Measurements from ENCODE around the gene WDR91.

GRCh38 chr7:135197343-135197742, 14.0 kb downstream of the WDR91 start:
- TF ChIP-seq, protein P1, sequence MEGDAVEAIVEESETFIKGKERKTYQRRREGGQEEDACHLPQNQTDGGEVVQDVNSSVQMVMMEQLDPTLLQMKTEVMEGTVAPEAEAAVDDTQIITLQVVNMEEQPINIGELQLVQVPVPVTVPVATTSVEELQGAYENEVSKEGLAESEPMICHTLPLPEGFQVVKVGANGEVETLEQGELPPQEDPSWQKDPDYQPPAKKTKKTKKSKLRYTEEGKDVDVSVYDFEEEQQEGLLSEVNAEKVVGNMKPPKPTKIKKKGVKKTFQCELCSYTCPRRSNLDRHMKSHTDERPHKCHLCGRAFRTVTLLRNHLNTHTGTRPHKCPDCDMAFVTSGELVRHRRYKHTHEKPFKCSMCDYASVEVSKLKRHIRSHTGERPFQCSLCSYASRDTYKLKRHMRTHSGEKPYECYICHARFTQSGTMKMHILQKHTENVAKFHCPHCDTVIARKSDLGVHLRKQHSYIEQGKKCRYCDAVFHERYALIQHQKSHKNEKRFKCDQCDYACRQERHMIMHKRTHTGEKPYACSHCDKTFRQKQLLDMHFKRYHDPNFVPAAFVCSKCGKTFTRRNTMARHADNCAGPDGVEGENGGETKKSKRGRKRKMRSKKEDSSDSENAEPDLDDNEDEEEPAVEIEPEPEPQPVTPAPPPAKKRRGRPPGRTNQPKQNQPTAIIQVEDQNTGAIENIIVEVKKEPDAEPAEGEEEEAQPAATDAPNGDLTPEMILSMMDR (IDR thresholded peaks at IDR 0.05) = no peak
- TF ChIP-seq POLR2AphosphoS5 (IDR thresholded peaks at IDR 0.05) = no peak
- no peak for TF ChIP-seq POLR2A (IDR thresholded peaks at IDR 0.05)
- TF ChIP-seq EP300 (IDR thresholded peaks at IDR 0.05) = no peak

Measured in gastroesophageal sphincter (tissue), 3 donors.